GM12872 (cell line): ENCODE measurements around the gene HSPA14.

ENCODE experiments used
- TF ChIP-seq, protein P1 (sequence below): IDR thresholded peaks from 3 replicates; pipeline ENCODE4 v1.5.1; 2011; ENCODE audit warnings: low read depth, mild to moderate bottlenecking, low read length, moderate library complexity; ENCODE audit not compliant: insufficient read depth

Gene HSPA14

DNA sequence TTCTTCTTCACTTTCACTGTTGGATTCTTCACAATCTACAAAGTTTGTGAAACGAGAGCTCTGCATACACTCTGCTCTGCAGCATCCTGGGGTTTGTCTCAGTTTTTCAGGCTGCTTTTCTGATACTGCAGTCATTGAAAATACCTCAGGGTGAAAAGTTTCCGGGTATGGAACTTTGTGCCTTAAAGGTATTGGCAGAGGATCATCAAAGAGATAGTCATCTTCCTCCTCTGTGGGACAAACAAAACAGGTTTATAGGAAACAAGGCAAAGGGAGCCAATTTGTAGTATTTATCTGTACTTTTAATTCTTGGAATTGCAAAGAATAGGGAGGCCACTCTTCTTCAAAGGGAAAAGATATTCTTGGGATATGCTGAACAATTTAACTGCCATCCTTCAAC is 71.0 kb downstream of the HSPA14 start:
- TF ChIP-seq, protein P1, sequence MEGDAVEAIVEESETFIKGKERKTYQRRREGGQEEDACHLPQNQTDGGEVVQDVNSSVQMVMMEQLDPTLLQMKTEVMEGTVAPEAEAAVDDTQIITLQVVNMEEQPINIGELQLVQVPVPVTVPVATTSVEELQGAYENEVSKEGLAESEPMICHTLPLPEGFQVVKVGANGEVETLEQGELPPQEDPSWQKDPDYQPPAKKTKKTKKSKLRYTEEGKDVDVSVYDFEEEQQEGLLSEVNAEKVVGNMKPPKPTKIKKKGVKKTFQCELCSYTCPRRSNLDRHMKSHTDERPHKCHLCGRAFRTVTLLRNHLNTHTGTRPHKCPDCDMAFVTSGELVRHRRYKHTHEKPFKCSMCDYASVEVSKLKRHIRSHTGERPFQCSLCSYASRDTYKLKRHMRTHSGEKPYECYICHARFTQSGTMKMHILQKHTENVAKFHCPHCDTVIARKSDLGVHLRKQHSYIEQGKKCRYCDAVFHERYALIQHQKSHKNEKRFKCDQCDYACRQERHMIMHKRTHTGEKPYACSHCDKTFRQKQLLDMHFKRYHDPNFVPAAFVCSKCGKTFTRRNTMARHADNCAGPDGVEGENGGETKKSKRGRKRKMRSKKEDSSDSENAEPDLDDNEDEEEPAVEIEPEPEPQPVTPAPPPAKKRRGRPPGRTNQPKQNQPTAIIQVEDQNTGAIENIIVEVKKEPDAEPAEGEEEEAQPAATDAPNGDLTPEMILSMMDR = no peak

DNA sequence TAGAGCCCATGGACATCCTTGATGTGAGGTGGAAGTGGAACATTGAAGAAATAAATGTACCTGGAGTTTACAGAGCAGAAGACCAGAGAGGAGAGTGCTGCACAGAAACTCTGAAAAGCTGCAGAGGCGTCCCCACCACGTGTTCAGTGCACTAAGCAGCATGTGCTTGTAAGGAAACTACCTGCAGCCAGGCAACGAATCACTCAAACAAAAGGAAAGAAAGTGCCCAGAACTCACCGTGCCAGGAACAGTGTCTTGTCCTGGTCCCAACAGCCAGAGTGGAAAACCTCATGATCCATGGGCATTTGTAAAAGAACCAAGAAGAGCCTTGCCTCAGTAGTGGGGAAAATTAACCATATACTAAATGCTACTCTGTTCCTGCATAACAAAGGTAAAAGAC is 72.8 kb downstream of the HSPA14 start:
- TF ChIP-seq, protein P1 = no peak

DNA sequence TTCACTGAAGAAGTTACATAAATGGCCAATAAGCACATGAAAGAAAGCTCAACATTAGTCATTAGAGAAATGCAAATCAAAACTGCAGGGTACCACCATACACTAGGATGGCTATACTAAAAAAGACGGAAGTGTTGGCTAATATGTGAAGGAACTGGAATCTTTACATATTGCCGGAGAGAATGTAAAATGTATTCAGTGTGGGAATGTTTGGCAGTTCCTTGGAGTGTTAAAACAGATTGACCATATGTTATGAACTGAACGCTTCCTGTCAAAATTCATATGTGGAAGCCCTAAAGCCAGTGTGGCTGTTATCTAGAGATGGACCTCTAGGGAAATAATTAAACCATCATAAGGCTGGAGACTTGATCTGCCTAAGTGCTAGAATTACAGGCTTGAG is 73.7 kb downstream of the HSPA14 start:
- TF ChIP-seq, protein P1 = no peak

DNA sequence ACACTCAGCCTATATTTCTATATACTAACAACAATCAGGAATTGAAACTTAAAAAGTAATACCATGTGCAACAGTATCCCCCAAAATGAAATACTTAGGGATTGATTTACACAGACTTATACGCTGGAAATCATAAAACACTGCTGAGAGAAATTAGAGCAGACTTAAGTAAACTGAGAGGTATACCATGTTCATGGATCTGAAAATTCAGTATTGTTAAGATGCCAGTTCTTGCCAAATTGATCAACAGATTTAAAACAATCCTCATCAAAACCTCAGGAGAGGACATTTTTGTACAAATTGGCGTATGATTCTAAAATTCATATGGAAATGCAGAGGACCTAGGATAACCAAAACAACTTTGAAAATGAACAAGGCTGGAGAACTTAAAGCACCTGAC is 78.5 kb downstream of the HSPA14 start:
- TF ChIP-seq, protein P1 = no peak

DNA sequence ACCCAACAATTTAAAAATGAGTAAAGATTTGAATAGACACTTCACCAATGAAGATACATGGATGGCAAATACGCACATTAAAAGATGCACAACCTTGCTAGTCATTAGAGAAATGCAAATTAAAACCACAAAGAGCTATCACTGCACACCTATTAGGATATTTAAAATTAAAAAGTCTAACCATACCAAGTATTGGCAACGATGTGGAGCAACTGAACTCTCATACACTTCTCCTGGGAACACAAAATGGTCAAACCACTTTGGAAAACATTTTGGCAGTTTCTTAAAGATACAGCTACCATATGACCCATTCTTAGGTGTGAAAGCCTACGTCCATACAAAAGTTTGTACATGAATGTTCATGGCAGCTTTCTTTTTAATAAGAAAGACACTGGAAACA is 79.7 kb downstream of the HSPA14 start:
- TF ChIP-seq, protein P1 = no peak

DNA sequence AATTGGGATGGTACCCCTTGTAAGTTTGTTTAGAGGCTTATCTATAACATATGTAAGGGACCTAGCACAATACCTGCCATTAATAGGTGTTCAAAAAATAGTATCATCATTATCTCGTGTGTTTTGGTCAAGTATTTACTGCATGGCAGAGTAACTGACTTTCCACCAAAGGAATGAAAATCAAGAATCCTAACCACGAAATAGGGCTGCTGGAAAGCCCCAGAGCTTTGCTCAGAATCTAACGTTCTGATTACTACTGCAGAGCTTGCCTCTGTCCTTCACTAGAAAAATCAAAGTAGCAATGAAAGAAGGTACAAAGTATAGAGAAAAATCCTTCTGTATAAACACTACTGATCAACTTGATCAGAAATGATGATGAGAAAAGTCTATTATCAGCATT is 80.9 kb downstream of the HSPA14 start:
- TF ChIP-seq, protein P1 = no peak
